Measurements from ENCODE around the gene C6orf141. TPM values are rescaled to one million over a fixed set of nuclear protein-coding genes. Genes with fewer than 3 reads are reported as not detected.

Gene C6orf141
- total RNA-seq, 1 donor = 5.7 TPM

- H3K4me3 ChIP-seq (ENCODE audit: low read depth, low read length) = no peak overlapping the region
Observed at GRCh38 chr6:49524541-49524940, 25.9 kb upstream of the C6orf141 start.

GRCh38 chr6:49526598-49526997 lies 23.9 kb upstream of the C6orf141 start:
- no peak for DNase-seq (ENCODE audit: low read depth)
- no peak overlapping the region for H3K4me3 ChIP-seq (ENCODE audit: low read depth, low read length)
- TF ChIP-seq CTCF (IDR thresholded peaks at IDR 0.05; ENCODE audit: insufficient read depth, low read length) = no peak

More at GRCh38 chr6:49524541-49524940, 25.9 kb upstream of the C6orf141 start:
- TF ChIP-seq CTCF (IDR thresholded peaks at IDR 0.05; ENCODE audit: insufficient read depth, low read length) = no peak
- DNase-seq (ENCODE audit: low read depth) = no peak

GRCh38 chr6:49527320-49527719 lies 23.1 kb upstream of the C6orf141 start:
- no peak overlapping the region for H3K4me3 ChIP-seq (ENCODE audit: low read depth, low read length)
- no peak for TF ChIP-seq CTCF (IDR thresholded peaks at IDR 0.05; ENCODE audit: insufficient read depth, low read length)
- no peak for DNase-seq (ENCODE audit: low read depth)

GRCh38 chr6:49528571-49528970 lies 21.9 kb upstream of the C6orf141 start:
- no peak for DNase-seq (ENCODE audit: low read depth)
- no peak for TF ChIP-seq CTCF (IDR thresholded peaks at IDR 0.05; ENCODE audit: insufficient read depth, low read length)
- no peak overlapping the region for H3K4me3 ChIP-seq (ENCODE audit: low read depth, low read length)

- TF ChIP-seq CTCF (IDR thresholded peaks at IDR 0.05; ENCODE audit: insufficient read depth, low read length) = no peak
- no peak for DNase-seq (ENCODE audit: low read depth)
- no peak overlapping the region for H3K4me3 ChIP-seq (ENCODE audit: low read depth, low read length)
Observed at GRCh38 chr6:49530141-49530776, 20.2 kb upstream of the C6orf141 start.

GRCh38 chr6:49531774-49532569 lies 18.5 kb upstream of the C6orf141 start:
- peak; percentile 78 for DNase-seq (ENCODE audit: low read depth)
- H3K4me3 ChIP-seq (ENCODE audit: low read depth, low read length) = no peak overlapping the region
- peak; percentile 75 for TF ChIP-seq CTCF (IDR thresholded peaks at IDR 0.05; ENCODE audit: insufficient read depth, low read length)

Data from fibroblast of the aortic adventitia (primary cell).